GM18526 (cell line): ENCODE data around the gene C11orf16.

Experiments
- POLR2A ChIP-seq: IDR thresholded peaks from 3 replicates; pipeline ENCODE4 v1.6.1; 2011; ENCODE audit not compliant: insufficient read length; ENCODE audit errors: extremely low read depth

Gene C11orf16

GRCh38 chr11:8917157-8917825 is 15.5 kb downstream of the C11orf16 start:
- no peak for TF ChIP-seq POLR2A

- no peak for TF ChIP-seq POLR2A
Observed at GRCh38 chr11:8914661-8915018, 18.1 kb downstream of the C11orf16 start.

DNA sequence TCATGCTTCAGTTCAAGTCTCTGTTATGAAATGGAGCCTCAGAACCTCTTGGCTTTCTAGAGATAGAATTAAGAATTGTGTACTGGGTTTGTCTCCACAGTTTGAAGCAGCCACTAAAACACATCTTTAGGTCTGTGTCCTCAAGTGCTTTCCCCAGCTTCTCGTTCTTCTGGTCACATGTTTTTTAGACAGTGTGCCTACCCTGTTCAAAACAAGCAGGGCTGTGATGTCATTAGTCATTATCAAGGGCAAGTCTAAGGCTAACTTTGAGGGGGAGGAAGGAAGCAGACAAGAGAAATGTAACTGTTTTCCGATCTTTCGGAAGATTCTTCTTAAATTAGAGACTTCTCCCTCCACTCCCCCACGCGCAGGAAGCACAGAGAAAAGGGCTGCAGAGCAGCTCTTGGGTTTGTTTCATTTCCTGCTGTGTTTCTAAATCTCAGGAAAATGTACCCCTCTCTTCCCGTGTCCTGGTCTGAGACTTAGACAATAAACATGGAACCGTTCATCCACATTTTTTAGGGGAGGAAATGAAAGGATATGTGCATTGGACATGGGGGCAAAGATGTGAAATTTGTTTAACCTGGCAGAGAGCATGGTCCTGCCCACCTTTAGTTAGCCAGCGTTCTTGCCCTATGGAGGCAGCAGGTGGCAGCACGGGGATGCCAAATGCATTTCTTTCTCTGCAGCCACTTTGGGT is 18.6 kb downstream of the C11orf16 start:
- no peak for TF ChIP-seq POLR2A

GRCh38 chr11:8911029-8911823 is 21.5 kb downstream of the C11orf16 start, which contains the start of gene AKIP1:
AKIP1 (plus strand) TSS chr11:8911189; CDS start chr11:8911450, 261 bp downstream.
- peak; percentile 63 for TF ChIP-seq POLR2A

GRCh38 chr11:8910649-8911026 is 22.1 kb downstream of the C11orf16 start:
- TF ChIP-seq POLR2A = no peak

DNA sequence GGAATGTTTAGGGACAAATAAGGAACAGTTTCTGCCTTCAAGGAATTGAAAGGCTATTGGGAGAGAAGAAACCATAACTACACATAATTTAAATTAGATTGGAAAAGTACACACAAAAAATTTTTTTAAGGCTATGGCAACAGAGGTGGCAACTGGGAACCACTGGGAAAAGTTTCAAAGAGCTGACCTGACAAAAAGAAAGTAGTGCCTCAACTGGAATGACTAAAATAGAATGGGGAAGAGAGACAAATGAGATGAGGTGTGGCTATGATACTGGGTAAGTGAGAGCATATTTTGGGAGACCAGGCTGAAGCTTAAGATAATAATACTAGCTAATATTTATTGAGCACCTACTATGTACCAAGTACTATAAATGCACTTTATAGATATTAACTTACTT is 24.6 kb downstream of the C11orf16 start:
- TF ChIP-seq POLR2A = no peak

DNA sequence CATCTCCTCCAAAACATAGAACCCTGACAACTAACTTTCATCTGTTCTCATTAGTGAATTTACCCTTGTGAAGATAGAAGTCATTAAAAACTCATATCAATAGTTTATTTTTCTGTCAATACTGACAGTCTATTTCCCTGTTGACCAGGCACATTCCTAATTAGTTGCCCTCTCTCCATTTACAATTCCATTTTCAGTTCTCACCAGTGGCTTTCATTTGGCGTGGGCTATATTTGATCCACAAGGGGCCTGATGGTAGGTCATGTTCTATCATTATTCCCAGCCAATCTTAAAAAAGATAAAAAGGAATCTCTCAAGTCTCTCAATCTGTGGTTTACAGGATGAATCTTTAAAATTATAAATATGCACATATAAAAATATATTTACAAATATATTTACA is 25.6 kb downstream of the C11orf16 start:
- TF ChIP-seq POLR2A = no peak

DNA sequence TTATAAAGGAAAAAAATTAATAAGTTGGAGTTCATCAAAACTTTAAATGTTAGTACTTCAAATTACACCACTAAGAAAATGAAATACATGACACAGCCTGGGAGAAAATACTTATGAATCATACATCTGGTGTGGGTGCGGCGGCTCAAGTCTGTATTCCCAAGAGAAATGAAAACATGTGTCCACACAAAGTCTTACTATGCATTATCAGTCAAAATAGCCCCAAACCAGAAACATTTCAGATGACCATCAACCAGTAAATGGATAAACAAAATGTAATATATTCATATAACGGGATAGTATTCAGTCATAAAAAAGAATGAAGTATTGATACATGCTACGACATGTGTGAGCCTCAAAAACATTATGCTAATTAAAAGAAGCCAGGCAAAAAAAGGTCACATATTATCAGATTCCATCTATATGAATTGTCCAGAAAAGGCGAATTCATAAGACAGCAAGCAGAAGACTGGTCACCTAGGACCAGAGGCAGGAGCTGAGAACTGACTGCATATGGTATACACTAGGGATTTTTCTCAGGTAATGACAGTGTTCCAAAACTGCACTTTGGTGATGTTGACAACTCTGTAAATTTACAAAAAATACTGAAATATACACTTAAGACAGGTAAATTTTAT is 27.1 kb downstream of the C11orf16 start:
- TF ChIP-seq POLR2A = no peak

DNA sequence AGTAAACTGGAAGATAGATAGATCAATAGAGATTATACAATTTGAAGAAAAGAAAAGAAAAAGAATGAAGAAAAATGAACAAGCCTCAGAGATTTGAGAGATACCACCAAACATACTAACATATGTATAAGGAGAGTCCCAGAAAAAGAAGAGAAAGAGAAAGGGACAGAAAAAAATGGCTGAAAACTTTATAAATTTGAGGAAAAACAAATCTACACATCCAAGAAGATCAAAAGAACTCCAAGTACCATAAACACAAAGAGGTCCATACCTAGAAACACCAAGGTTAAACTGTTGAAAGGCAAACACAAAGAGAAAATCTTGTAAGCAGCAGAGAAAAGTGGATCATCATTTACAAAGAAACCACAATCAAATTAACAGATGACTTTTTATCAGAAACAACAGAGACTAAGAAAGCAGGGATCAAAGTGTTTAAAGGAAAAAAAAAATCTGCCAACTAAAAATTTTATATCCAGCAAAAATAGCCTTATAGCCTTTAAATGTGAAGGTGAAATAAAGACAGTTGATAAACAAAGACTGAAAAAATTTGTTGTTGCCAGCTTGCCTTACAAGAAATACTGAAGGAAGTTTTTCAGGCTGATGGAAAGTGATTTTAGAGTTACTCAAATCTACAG is 33.5 kb downstream of the C11orf16 start:
- TF ChIP-seq POLR2A = no peak

DNA sequence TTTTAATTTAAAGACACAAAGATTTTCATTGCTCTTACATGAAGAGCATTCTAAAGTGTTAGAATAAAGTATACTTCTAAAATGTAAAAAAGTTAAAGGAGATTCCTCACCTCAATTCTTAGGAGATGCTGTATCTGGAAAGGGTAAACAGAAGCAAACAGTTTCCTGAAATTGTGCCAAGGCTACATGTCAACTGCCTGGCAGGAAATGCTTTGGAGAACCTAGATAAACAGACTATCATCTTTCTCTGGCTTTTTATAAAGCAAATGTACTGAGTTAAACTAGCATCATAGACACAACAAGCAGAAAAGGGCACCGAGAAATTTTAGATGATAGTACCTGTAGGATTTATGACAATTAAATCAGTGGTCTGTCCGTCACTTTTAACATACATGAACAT is 46.4 kb downstream of the C11orf16 start:
- no peak for TF ChIP-seq POLR2A

DNA sequence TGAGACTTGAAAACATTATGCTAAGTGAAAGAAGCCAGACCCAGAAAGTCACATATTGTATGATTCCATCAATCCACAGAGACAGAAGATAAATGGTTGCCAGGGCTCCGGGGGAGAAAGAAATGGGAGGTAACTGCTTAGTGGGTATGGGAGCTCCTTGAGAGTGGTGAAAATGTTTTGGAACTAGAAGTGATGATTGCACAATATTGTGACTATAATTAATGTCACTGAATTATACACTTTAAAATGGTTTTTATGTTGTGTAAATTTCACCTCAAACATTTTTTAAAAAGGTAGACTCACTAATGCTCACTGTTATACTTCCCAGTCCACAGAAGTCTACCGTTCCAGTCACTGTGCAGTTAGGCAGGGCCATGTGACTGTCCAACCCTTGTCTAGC is 54.0 kb downstream of the C11orf16 start:
- TF ChIP-seq POLR2A = no peak

DNA sequence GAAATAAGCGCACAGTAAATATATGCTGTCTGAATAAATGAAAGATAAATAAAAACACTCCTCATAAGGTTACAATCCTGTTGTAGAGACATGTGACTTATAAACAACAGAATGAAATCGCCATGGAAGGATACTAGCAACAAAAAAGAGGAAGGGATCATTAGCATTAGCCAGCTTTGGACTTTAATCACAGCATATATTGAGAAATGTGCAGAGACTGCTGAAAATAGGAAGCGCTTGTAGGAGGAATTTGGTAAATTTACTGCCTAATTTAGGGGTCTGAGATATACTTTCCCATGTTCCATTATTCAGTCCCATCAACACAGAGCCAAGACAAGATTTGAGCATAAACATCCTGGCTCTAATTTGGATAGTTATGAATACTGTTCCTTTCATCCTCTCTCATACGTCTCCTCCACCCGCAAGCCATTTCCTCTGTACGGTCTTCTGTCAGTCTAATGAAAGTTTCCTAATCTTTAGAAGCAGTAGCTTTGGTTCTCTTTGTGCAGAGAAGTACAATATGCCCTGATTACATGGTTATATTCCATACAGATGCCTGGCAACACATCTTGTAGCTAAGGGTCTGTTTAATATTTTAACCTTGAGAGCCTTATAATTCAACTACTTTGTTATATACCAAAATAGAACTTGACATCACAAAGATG is 58.9 kb downstream of the C11orf16 start:
- TF ChIP-seq POLR2A = no peak

- no peak for TF ChIP-seq POLR2A
Observed at GRCh38 chr11:8871962-8872361, 60.8 kb downstream of the C11orf16 start.

GRCh38 chr11:8871171-8871775 is 61.5 kb downstream of the C11orf16 start:
- no peak for TF ChIP-seq POLR2A
